Mesenchymal stem cell (in vitro differentiated cells and primary cell): ENCODE data around the gene SPECC1L.
"Not testable (repeated sequence)": the region's sequence is repeated elsewhere in the genome, so short reads cannot be mapped to it uniquely, and the experiment has no call there.

ENCODE experiments used
- DNase-seq: peaks from one replicate; pipeline ENCODE4 v3.0.0-alpha.2; 2013
- H2AFZ ChIP-seq: one replicate; pipeline ENCODE4 v1.6.1; 2013; ENCODE audit warnings: low read depth, mild to moderate bottlenecking, control low read depth, inconsistent platforms, low read length, moderate library complexity
- H2AK5ac ChIP-seq: 2 replicates; pipeline ENCODE4 v1.6.1; 2013; ENCODE audit warnings: low read length, moderate library complexity, mild to moderate bottlenecking, inconsistent platforms; ENCODE audit not compliant: severe bottlenecking
- H2BK120ac ChIP-seq: one replicate; pipeline ENCODE4 v1.6.1; 2013; ENCODE audit warnings: low read depth, mild to moderate bottlenecking, inconsistent platforms, low read length, moderate library complexity
- H2BK12ac ChIP-seq, 2 experiments: one replicate each; pipeline ENCODE4 v1.6.1; 2013; ENCODE audit warnings: inconsistent platforms in 2 of 2, low read length in 2 of 2, mild to moderate bottlenecking in 2 of 2, moderate library complexity in 2 of 2, control low read depth in 1 of 2
- H2BK15ac ChIP-seq: one replicate; pipeline ENCODE4 v1.6.1; 2013; ENCODE audit warnings: mild to moderate bottlenecking, low read depth, inconsistent platforms; ENCODE audit not compliant: poor library complexity, severe bottlenecking
- H2BK5ac ChIP-seq: 2 replicates; pipeline ENCODE4 v1.6.1; 2013; ENCODE audit warnings: low read depth, mild to moderate bottlenecking, low read length, control low read depth, inconsistent platforms; ENCODE audit not compliant: poor library complexity, severe bottlenecking
- H3K14ac ChIP-seq, 2 experiments: one replicate each; pipeline ENCODE4 v1.6.1; 2013; ENCODE audit warnings: inconsistent platforms in 2 of 2, low read length in 2 of 2, control low read depth in 1 of 2, mild to moderate bottlenecking in 1 of 2, moderate library complexity in 1 of 2
- H3K18ac ChIP-seq, 2 experiments: one replicate each; pipeline ENCODE4 v1.6.1; 2013; ENCODE audit warnings: inconsistent platforms in 2 of 2, low read length in 2 of 2, control low read depth in 1 of 2, low read depth in 1 of 2, mild to moderate bottlenecking in 1 of 2
- H3K23ac ChIP-seq, 2 experiments: one replicate each; pipeline ENCODE4 v1.6.1; 2013; ENCODE audit warnings: inconsistent platforms in 2 of 2, low read length in 2 of 2, mild to moderate bottlenecking in 2 of 2, moderate library complexity in 2 of 2, control low read depth in 1 of 2
- H3K27ac ChIP-seq: 2 replicates; pipeline ENCODE4 v1.5.1; 2013; ENCODE audit warnings: mild to moderate bottlenecking, moderate library complexity, low read length, control low read depth, inconsistent platforms; ENCODE audit not compliant: poor library complexity, severe bottlenecking
- H3K27me3 ChIP-seq, 2 experiments: 2 replicates each; pipeline versions ENCODE4 v1.6.1 to v1.7.0; 2013; ENCODE audit warnings: low read length in 2 of 2, mild to moderate bottlenecking in 2 of 2, moderate library complexity in 2 of 2, control low read depth in 1 of 2, inconsistent platforms in 1 of 2; ENCODE audit not compliant: control insufficient read depth in 1 of 2, insufficient read depth in 1 of 2
- H3K36me3 ChIP-seq, 2 experiments: 2 replicates each; pipeline versions ENCODE4 v1.6.1 to v1.7.0; 2013; ENCODE audit warnings: low read length in 2 of 2, control low read depth in 1 of 2, inconsistent platforms in 1 of 2, low read depth in 1 of 2, mild to moderate bottlenecking in 1 of 2; ENCODE audit not compliant: insufficient read depth in 2 of 2, control insufficient read depth in 1 of 2
- H3K4ac ChIP-seq, 2 experiments: one replicate each; pipeline ENCODE4 v1.6.1; 2013; ENCODE audit warnings: inconsistent platforms in 2 of 2, low read length in 2 of 2, mild to moderate bottlenecking in 2 of 2, moderate library complexity in 2 of 2, control low read depth in 1 of 2, low read depth in 1 of 2
- H3K4me1 ChIP-seq: 2 replicates; pipeline ENCODE4 v1.6.1; 2013; ENCODE audit warnings: low read depth, low read length, control low read depth; ENCODE audit not compliant: control insufficient read depth, insufficient read depth
- H3K4me2 ChIP-seq: 2 replicates; pipeline ENCODE4 v1.6.1; 2013; ENCODE audit warnings: low read length, mild to moderate bottlenecking, inconsistent platforms; ENCODE audit not compliant: poor library complexity, severe bottlenecking
- H3K4me3 ChIP-seq, 2 experiments: 2 replicates each; pipeline versions ENCODE4 v1.5.1 to v1.7.0; 2013; ENCODE audit warnings: low read length in 2 of 2, mild to moderate bottlenecking in 2 of 2, control low read depth in 1 of 2, low read depth in 1 of 2; ENCODE audit not compliant: insufficient read depth in 1 of 2
- H3K79me1 ChIP-seq: replicated peaks from 2 replicates; pipeline ENCODE4 v1.6.1; 2013; ENCODE audit warnings: mild to moderate bottlenecking, control low read depth, low read length, inconsistent platforms; ENCODE audit not compliant: poor library complexity, severe bottlenecking
- H3K9ac ChIP-seq: 2 replicates; pipeline ENCODE4 v1.7.0; 2013; ENCODE audit warnings: mild to moderate bottlenecking, low read length, moderate library complexity
- H3K9me3 ChIP-seq: 2 replicates; pipeline ENCODE4 v1.7.0; 2013; ENCODE audit warnings: mild to moderate bottlenecking, low read length; ENCODE audit not compliant: control insufficient read depth
- H4K8ac ChIP-seq: one replicate; pipeline ENCODE4 v1.6.1; 2013; ENCODE audit warnings: inconsistent platforms, mild to moderate bottlenecking, low read length, moderate library complexity
- H4K91ac ChIP-seq: one replicate; pipeline ENCODE4 v1.6.1; 2013; ENCODE audit warnings: mild to moderate bottlenecking, low read length, inconsistent platforms
- WGBS: methylation state at CpG from one replicate; pipeline ENCODE4 v1.1.7; 2013; ENCODE audit warnings: mixed read lengths; 5-methylcytosine and 5-hydroxymethylcytosine counted together

The SPECC1L gene

GRCh38 chr22:24256136-24256535, 14.5 kb upstream of the SPECC1L start:
- not testable (repeated sequence) for H3K36me3 ChIP-seq, H3K4me3 ChIP-seq, H2BK15ac ChIP-seq, H3K23ac ChIP-seq, H2AFZ ChIP-seq, H3K9ac ChIP-seq, H3K4ac ChIP-seq, H2BK5ac ChIP-seq, H4K8ac ChIP-seq, H3K18ac ChIP-seq, H2BK120ac ChIP-seq, H3K27ac ChIP-seq, H3K9me3 ChIP-seq, H3K79me1 ChIP-seq, H2AK5ac ChIP-seq, H3K14ac ChIP-seq, DNase-seq, H3K4me1 ChIP-seq, H3K27me3 ChIP-seq, H3K4me2 ChIP-seq
- WGBS = 100% methylated on average over 3 of the region's 13 CpGs
- peak overlapping the region in 1 of 2 experiments; percentile 84 for H2BK12ac ChIP-seq
- H4K91ac ChIP-seq = peak overlapping the region; percentile 68

GRCh38 chr22:24256736-24257135, 13.9 kb upstream of the SPECC1L start:
- H3K23ac ChIP-seq, H2AFZ ChIP-seq, H3K14ac ChIP-seq, H3K27ac ChIP-seq, H3K79me1 ChIP-seq, H3K4me2 ChIP-seq, H4K8ac ChIP-seq, H2AK5ac ChIP-seq, H2BK120ac ChIP-seq, H3K36me3 ChIP-seq, H3K4me1 ChIP-seq, DNase-seq, H2BK15ac ChIP-seq, H3K9me3 ChIP-seq, H2BK5ac ChIP-seq, H2BK12ac ChIP-seq, H3K4ac ChIP-seq, H4K91ac ChIP-seq, H3K4me3 ChIP-seq, H3K9ac ChIP-seq, H3K27me3 ChIP-seq: not testable (repeated sequence)
- 96% methylated on average over 3 of the region's 7 CpGs for WGBS
- peak overlapping the region in 1 of 2 experiments; percentile 2 for H3K18ac ChIP-seq

GRCh38 chr22:24259459-24259858, 11.2 kb upstream of the SPECC1L start:
- not testable (repeated sequence) for H4K91ac ChIP-seq, H2AFZ ChIP-seq, H3K4me2 ChIP-seq, H2BK120ac ChIP-seq, H3K4me3 ChIP-seq, H2AK5ac ChIP-seq, H2BK12ac ChIP-seq, H3K9me3 ChIP-seq, H3K23ac ChIP-seq, H3K36me3 ChIP-seq, H3K18ac ChIP-seq, H3K27ac ChIP-seq, H4K8ac ChIP-seq, H3K27me3 ChIP-seq, H3K79me1 ChIP-seq, H3K14ac ChIP-seq, H3K9ac ChIP-seq, H3K4ac ChIP-seq, H3K4me1 ChIP-seq, H2BK5ac ChIP-seq, H2BK15ac ChIP-seq
- peak; percentile 88 for DNase-seq
- WGBS = 0% methylated on average over 4 of the region's 10 CpGs

GRCh38 chr22:24262185-24262749, 8.4 kb upstream of the SPECC1L start:
- H2BK5ac ChIP-seq, H2AK5ac ChIP-seq, H3K4me1 ChIP-seq, DNase-seq, H3K23ac ChIP-seq, H3K79me1 ChIP-seq, H3K9ac ChIP-seq, H3K4me3 ChIP-seq, H3K4me2 ChIP-seq, H2BK120ac ChIP-seq, H2AFZ ChIP-seq, H3K36me3 ChIP-seq, H3K27ac ChIP-seq, H3K27me3 ChIP-seq, H2BK15ac ChIP-seq, H3K9me3 ChIP-seq: not testable (repeated sequence)
- peak overlapping the region; percentile 75 to 89 for H3K18ac ChIP-seq
- peak overlapping the region; percentile 96 for H4K91ac ChIP-seq
- peak overlapping the region; percentile 23 for H4K8ac ChIP-seq
- WGBS = 89% methylated on average over 17 of the region's 18 CpGs
- H3K4ac ChIP-seq = peak overlapping the region; percentile 5 to 82
- H3K14ac ChIP-seq = peak overlapping the region in 1 of 2 experiments; percentile 30
- H2BK12ac ChIP-seq = peak overlapping the region; percentile 34 to 98
